NCI-H1694 (cell line): ENCODE results near the gene INPP5A.
"Not testable (repeated sequence)": the region's sequence is repeated elsewhere in the genome, so short reads cannot be mapped to it uniquely, and the experiment has no call there.

Experiments
- DNase-seq: peaks from one replicate; lab custom pipeline; 2025; lab: John Stamatoyannopoulos, UW

INPP5A gene

DNA sequence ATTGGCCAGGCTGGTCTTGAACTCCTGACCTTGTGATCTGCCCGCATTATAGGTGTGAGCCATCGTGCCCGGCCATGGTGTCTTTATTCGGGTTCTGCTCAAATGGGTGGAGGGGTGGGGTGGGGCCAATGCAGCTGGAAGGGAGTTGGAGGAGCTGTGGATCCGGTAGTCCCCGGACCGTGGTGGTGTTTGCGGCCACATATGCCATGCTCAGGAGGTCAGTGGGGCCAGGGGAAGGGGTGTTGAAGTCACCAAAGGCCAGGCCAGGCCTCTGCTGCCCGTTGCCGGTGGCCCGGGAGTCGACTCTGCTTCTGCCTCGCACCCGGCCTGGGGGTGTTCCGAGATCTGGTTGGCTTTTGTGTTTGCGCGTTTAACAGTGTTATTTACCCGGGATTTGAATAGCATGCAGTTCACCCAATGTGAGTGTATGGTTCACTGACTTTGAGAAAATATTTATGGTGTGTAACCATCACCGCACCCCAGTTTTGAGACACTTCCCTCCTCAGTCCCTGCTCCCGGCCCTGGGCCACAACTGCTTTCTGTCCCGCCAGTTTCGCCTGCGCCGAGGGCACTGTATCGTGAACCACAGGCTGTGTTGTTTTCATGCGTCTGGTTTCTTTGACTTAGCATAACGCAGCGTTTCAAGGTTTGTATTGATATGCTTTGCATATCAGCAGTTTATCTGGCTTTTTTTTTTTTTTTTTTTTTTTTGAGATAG is 10.7 kb downstream of the INPP5A start:
- no peak for DNase-seq

DNA sequence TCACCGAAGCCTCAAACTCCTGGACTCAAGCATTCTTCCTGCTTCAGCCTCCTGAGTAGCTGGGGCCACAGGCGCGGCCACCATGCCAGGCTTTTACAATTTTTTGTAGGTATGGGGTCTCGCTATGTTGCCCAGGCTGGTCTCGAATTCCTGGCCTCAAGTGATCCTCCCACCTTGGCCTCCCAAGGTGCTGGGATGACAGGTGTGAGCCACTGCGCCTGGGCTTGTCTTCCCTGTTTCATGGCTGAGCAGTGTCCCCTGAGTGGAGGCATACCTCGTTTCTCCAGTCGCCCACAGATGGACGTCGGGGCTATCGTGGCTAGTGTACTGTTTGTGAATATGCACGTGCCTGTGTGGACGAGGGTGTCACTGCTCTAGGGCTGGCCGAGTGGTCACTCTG is 11.3 kb downstream of the INPP5A start:
- DNase-seq = no peak

DNA sequence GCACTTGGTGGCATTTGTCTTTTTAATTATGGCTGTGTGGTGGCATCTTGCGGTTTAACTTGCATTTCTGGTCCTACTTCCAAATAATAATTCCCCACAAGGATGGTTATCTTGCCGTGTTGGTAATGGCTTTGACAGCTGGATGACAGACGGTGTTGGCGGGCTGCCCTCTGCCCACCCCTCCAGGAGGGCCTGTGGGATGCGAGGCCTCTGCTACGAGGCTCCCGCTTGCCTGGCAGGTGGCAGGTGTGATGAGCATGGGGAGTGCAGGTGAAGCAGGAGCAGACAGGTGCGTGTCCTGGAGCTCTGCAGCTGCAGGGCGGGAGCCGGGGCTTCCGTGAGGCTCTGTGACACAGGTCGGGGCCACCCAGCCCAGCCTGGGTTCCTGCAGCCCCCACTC is 11.8 kb downstream of the INPP5A start:
- no peak for DNase-seq

DNA sequence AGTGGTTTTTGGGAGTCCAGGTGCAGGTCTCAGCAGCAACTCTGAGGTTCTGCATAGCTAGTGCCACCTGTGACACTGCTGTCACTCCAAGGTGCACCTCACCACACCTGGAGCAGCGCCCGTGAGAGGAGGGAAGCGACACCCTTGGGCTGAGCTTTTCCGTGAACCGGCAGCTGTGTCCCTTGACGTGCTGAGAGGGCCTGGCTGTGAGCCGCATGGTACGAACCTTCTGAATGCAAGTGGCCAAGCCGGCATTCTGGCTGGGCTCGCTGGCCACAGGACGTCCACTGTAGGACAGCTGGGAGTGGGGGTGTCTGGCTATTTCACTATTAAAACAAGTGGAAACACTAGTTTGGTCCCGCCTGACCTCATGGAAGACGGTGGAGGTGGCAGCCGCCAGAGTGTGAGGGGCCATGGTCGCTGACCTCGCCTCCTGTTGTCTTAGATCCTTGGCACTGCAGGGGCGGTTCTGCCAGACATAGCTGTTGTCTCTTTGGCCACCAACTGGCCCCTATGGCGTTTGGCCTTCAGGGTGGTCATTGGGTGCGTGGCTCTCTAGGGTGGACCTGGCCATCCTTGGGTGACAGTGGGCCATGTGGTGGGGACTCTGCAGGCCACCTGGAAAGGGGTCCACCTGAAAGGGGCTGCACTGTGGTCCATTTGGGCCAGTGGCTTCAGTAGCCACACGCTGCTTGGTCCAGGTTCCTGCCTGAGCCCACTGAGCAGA is 12.9 kb downstream of the INPP5A start:
- no peak for DNase-seq

DNA sequence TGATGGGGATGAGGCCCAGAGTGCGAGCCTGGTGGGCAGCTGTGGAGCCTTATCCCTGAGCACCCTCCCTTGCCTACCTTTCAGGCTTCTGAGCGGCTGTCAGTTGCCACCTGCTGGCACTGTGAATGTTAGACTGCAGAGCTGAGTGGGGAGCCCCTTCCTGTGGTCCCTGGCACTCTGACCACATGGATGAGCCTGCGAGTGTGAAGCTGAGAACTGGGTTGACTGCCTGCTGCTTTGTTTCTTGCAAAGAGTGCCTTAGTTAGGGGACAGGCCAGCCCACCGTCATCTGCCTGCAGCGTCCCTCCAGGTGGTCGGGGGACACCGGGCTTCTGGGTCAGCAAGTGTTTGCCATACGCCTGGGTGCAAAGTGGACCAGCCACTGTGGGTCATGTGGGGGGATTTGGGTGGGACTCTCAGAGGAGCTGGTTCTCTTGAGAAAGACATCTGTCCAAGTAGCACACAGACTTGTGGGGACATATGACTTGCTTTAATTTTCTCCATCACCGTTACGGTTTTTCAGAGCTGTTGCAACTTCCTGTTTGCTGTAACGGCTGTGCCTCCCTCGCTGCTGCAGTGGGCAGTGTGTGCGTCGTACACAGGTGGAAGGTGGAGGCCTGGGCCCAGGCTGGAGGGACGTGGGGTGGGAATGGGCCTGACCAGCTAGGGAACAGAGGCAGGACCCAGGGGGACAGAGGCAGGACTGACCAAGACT is 13.7 kb downstream of the INPP5A start:
- DNase-seq = no peak

DNA sequence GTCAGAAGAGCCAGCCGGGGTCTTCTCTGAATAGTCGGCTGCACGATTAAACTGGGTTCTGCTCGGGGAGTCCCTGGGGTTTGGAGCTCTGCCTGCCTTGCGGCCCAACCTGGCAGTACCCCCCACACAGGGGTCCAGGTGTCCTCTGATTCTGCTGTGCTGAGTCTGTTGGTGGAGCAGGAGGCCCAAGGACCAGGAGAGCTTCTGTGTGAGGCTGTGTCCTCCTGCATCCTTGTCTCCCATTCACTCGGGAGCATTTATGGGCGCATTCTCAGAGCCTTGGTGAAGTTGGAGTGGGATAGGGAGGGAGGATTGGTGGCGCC is 14.2 kb downstream of the INPP5A start:
- no peak for DNase-seq

DNA sequence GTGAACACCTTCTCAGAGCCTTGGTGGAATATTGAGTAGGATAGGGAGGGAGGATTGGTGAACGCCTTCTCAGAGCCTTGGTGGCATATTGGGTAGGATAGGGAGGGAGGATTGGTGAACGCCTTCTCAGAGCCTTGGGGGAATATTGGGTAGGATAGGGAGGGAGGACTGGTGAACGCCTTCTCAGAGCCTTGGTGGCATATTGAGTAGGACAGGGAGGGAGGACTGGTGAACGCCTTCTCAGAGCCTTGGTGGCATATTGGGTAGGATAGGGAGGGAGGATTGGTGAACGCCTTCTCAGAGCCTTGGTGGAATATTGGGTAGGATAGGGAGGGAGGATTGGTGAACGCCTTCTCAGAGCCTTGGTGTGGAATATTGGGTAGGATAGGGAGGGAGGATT is 15.0 kb downstream of the INPP5A start:
- DNase-seq = not testable (repeated sequence)

DNA sequence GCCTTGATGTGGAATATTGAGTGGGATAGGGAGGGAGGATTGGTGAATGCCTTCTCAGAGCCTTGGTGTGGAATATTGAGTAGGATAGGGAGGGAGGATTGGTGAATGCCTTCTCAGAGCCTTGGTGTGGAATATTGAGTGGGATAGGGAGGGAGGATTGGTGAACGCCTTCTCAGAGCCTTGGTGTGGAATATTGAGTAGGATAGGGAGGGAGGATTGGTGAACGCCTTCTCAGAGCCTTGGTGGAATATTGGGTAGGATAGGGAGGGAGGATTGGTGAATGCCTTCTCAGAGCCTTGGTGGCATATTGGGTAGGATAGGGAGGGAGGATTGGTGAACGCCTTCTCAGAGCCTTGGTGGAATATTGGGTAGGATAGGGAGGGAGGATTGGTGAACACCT is 16.0 kb downstream of the INPP5A start:
- DNase-seq = not testable (repeated sequence)

GRCh38 chr10:132554053-132554990 is 16.7 kb downstream of the INPP5A start:
- no peak for DNase-seq

GRCh38 chr10:132554991-132555647 is 17.5 kb downstream of the INPP5A start:
- DNase-seq = no peak

- DNase-seq = no peak
These were observed 18.3 kb downstream of the INPP5A start for GRCh38 chr10:132555648-132556575.

DNA sequence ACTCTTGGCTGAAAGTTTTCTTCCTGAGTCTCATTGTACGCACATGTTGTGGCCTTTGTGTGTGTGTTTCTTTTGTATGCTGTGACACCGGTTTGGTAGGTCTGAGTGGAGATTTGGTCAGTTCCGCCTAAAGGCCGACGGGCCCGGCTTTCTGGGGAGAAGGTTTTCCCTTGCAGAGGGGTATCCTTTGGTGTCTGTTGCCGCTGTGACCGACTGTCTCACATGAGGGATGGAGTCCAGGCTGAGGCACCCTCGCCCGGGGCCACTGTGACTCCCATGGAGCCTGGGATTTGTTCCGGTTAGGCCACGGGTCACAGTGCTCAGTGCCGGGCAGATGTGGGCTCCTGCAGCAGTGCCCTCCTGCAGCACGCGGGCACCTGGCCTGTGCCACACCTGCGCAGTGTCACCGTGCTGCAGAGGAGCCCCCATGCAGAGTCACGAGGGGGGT is 19.4 kb downstream of the INPP5A start:
- no peak for DNase-seq

GRCh38 chr10:132557696-132558515 is 20.3 kb downstream of the INPP5A start:
- no peak for DNase-seq

- DNase-seq = no peak
These were observed 21.2 kb downstream of the INPP5A start for GRCh38 chr10:132558516-132559413.

DNA sequence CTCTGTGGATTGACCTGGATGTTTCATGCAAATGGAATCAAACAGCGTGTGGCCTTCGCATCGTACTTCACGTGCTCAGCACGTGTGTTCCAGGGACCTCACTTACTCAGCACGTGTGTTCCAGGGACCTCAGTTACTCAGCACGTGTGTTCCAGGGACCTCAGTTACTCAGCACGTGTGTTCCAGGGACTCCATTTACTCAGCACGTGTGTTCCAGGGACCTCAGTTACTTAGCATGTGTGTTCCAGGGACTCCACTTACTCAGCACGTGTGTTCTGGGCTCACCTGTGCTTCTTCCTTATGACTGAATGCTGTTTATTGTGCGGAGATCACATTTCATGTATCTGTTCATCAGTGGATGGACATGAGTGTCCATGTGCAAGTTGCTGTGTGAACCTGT is 22.0 kb downstream of the INPP5A start:
- no peak for DNase-seq

DNA sequence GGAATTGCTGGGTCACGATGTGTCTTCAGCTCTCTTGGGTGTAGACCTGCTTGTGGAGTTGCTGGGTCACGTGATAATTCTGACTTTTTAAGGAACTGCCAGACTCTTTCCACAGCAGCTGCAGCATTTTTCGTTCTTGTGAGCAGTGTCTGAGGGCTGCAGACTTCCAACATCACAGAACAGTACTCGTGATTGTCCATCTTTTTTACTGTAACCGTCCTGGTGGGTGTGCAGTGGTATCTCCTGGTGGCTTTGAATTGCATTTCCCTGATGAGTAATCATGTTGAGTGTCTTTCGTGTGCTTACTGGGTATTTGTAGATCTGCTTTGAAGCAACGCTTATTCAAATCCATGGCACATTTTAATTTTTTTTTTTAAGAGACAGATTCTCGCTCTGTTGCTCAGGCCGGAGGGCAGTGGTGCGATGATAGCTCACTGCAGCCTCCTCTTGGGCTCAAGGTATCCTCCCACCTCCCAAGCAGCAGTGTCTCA is 22.7 kb downstream of the INPP5A start:
- DNase-seq = no peak

GRCh38 chr10:132562177-132562915 is 24.8 kb downstream of the INPP5A start:
- no peak for DNase-seq
